Measurements from ENCODE around the gene ST6GALNAC3. TPM values are rescaled to one million over a fixed set of nuclear protein-coding genes. Genes with fewer than 3 reads are reported as not detected.

Gene ST6GALNAC3
- polyA plus RNA-seq, 1 donor (not counting 4 experiments of a cell fraction or from before 2014, with no cell fraction given): 0.08 TPM

DNA sequence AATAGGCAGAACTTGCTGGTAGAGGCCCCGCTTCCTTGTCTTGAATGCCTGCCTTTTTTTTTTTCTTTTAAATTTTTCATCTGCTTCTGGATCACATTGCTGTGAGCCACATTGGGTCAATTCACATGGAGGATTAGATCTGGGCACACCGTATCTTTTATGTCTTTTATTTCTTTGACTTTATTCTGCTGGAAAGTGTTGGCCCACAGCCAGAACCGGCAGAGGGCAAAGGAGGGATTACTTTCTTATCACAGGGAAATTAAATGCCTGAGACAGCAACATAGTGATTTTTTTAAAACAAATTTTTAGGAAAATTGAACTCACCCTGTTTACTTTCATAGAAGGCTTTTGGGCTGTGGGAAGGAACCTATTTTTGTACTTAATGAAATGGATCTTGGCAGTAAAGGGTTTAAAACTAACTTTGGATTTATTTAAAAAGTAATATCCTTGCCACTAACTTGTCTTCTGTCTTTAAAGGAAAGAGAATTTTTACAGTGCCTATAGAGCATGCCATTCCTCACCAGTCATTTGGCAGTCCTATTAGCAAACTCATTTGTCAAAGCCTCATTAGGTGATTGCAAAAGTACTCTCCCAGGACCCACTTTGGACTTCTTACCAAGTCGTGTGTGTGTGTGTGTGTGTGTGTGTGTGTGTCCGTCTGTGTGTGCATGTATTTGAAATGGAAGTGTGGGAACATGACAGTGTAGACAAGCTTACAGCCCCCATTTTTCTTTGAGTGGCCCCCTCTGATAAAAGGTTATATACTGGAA, 68.4 kb downstream of the ST6GALNAC3 start:
- Histone ChIP-seq H3K9ac (ENCODE audit: control insufficient read depth, extremely low read depth, insufficient read depth, low read length) (no peak overlapping the region), H4K20me1 (ENCODE audit: control insufficient read depth, extremely low read depth, insufficient read depth, low read length) (no peaks in the 10 kb centered on the region), H3K27ac (ENCODE audit: control insufficient read depth, insufficient read depth, low read length) (no peak overlapping the region), H3K4me1 (ENCODE audit: control insufficient read depth, extremely low read depth, insufficient read depth, low read length) (no peaks in the 10 kb centered on the region), H3K79me2 (ENCODE audit: control insufficient read depth, insufficient read depth, low read length) (no peaks in the 10 kb centered on the region), H2AFZ (ENCODE audit: control insufficient read depth, low read length) (no peak overlapping the region), H3K4me2 (ENCODE audit: control insufficient read depth, extremely low read depth, insufficient read depth, low read depth, low read length) (no peak overlapping the region), H3K36me3 (ENCODE audit: control insufficient read depth in 2 of 2, extremely low read depth in 1 of 2, insufficient read depth in 2 of 2, low read length in 2 of 2) (no peaks in the 10 kb centered on the region), H3K27me3 (ENCODE audit: control insufficient read depth, extremely low read depth, insufficient read depth, low read length) (no peaks in the 10 kb centered on the region), H3K9me3 (ENCODE audit: control insufficient read depth, low read depth, low read length) (no peaks in the 10 kb centered on the region), H3K4me3 (ENCODE audit: control insufficient read depth in 2 of 3, extremely low read depth in 1 of 3, insufficient read depth in 2 of 3, low read depth in 1 of 3, low read length in 3 of 3) (no peak overlapping the region), H3K9me1 (ENCODE audit: control insufficient read depth, extremely low read depth, insufficient read depth, low read length) (no peaks in the 10 kb centered on the region)
- FAIRE-seq (no peak), DNase-seq (ENCODE audit: low read depth, low spot score) (no peak)
- no peak for TF ChIP-seq EZH2 (IDR thresholded peaks at IDR 0.05; ENCODE audit: low read length)
- TF ChIP-seq, protein P1, sequence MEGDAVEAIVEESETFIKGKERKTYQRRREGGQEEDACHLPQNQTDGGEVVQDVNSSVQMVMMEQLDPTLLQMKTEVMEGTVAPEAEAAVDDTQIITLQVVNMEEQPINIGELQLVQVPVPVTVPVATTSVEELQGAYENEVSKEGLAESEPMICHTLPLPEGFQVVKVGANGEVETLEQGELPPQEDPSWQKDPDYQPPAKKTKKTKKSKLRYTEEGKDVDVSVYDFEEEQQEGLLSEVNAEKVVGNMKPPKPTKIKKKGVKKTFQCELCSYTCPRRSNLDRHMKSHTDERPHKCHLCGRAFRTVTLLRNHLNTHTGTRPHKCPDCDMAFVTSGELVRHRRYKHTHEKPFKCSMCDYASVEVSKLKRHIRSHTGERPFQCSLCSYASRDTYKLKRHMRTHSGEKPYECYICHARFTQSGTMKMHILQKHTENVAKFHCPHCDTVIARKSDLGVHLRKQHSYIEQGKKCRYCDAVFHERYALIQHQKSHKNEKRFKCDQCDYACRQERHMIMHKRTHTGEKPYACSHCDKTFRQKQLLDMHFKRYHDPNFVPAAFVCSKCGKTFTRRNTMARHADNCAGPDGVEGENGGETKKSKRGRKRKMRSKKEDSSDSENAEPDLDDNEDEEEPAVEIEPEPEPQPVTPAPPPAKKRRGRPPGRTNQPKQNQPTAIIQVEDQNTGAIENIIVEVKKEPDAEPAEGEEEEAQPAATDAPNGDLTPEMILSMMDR (optimal IDR thresholded peaks at IDR 0.05 in 1 of 3, IDR thresholded peaks at IDR 0.05 in 1 of 3, conservative IDR thresholded peaks at IDR 0.05 in 1 of 3; ENCODE audit: extremely low read depth in 1 of 3, insufficient read depth in 2 of 3, low read length in 3 of 3): no peak
- dilution Hi-C loops (cut with MboI; ENCODE audit: extremely low pct_ligation_motif_present, low sequenced_read_pairs): no loop called here

DNA sequence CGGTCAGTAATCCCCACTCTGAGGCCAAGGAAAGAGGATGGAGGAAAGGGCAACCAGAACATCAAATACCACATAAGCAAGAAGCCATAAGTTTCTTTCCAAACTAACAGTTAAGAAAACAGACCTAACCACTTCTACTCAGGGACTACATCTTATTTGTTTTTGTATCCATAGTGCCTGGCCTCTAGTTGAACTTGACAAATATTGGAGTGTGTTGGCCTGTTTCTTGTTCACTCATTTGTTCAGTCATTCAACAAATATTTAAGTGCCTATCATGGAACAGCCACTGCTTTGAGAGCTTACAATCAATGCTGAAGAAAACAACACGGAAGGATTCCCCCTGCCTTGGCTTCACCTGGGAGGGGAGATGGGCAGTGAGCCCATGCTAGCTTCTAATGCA, 69.7 kb downstream of the ST6GALNAC3 start:
- H4K20me1 ChIP-seq (ENCODE audit: control insufficient read depth, extremely low read depth, insufficient read depth, low read length): no peaks in the 10 kb centered on the region
- DNase-seq (ENCODE audit: low read depth, low spot score) (no peak), FAIRE-seq (no peak)
- H3K4me2 ChIP-seq (ENCODE audit: control insufficient read depth, extremely low read depth, insufficient read depth, low read depth, low read length): no peak overlapping the region
- H2AFZ ChIP-seq (ENCODE audit: control insufficient read depth, low read length): no peak overlapping the region
- no peak overlapping the region for H3K4me3 ChIP-seq (ENCODE audit: control insufficient read depth in 2 of 3, extremely low read depth in 1 of 3, insufficient read depth in 2 of 3, low read depth in 1 of 3, low read length in 3 of 3)
- no peaks in the 10 kb centered on the region for H3K79me2 ChIP-seq (ENCODE audit: control insufficient read depth, insufficient read depth, low read length)
- H3K9ac ChIP-seq (ENCODE audit: control insufficient read depth, extremely low read depth, insufficient read depth, low read length): no peak overlapping the region
- H3K27ac ChIP-seq (ENCODE audit: control insufficient read depth, insufficient read depth, low read length): no peak overlapping the region
- dilution Hi-C loops (cut with MboI; ENCODE audit: extremely low pct_ligation_motif_present, low sequenced_read_pairs): no loop called here
- no peak for TF ChIP-seq EZH2 (IDR thresholded peaks at IDR 0.05; ENCODE audit: low read length)
- TF ChIP-seq, protein P1 (optimal IDR thresholded peaks at IDR 0.05 in 1 of 3, IDR thresholded peaks at IDR 0.05 in 1 of 3, conservative IDR thresholded peaks at IDR 0.05 in 1 of 3; ENCODE audit: extremely low read depth in 1 of 3, insufficient read depth in 2 of 3, low read length in 3 of 3): no peak
- H3K9me1 ChIP-seq (ENCODE audit: control insufficient read depth, extremely low read depth, insufficient read depth, low read length): no peaks in the 10 kb centered on the region
- no peaks in the 10 kb centered on the region for H3K4me1 ChIP-seq (ENCODE audit: control insufficient read depth, extremely low read depth, insufficient read depth, low read length)
- H3K9me3 ChIP-seq (ENCODE audit: control insufficient read depth, low read depth, low read length): no peaks in the 10 kb centered on the region
- H3K36me3 ChIP-seq (ENCODE audit: control insufficient read depth in 2 of 2, extremely low read depth in 1 of 2, insufficient read depth in 2 of 2, low read length in 2 of 2): no peaks in the 10 kb centered on the region
- H3K27me3 ChIP-seq (ENCODE audit: control insufficient read depth, extremely low read depth, insufficient read depth, low read length): no peaks in the 10 kb centered on the region

All from keratinocyte (primary cell).